GM21526 (cell line): Measurements from ENCODE around the gene MLXIPL.
"Not testable (repeated sequence)": the region's sequence is repeated elsewhere in the genome, so short reads cannot be mapped to it uniquely, and the experiment has no call there.

ENCODE experiments used
- ATAC-seq: cut with Tn5 transposase; IDR thresholded peaks from one replicate; pipeline ENCODE4 v1.9.1; 2021; ENCODE audit warnings: moderate library complexity; ENCODE audit not compliant: unreplicated experiment, low FRiP score

MLXIPL gene

DNA sequence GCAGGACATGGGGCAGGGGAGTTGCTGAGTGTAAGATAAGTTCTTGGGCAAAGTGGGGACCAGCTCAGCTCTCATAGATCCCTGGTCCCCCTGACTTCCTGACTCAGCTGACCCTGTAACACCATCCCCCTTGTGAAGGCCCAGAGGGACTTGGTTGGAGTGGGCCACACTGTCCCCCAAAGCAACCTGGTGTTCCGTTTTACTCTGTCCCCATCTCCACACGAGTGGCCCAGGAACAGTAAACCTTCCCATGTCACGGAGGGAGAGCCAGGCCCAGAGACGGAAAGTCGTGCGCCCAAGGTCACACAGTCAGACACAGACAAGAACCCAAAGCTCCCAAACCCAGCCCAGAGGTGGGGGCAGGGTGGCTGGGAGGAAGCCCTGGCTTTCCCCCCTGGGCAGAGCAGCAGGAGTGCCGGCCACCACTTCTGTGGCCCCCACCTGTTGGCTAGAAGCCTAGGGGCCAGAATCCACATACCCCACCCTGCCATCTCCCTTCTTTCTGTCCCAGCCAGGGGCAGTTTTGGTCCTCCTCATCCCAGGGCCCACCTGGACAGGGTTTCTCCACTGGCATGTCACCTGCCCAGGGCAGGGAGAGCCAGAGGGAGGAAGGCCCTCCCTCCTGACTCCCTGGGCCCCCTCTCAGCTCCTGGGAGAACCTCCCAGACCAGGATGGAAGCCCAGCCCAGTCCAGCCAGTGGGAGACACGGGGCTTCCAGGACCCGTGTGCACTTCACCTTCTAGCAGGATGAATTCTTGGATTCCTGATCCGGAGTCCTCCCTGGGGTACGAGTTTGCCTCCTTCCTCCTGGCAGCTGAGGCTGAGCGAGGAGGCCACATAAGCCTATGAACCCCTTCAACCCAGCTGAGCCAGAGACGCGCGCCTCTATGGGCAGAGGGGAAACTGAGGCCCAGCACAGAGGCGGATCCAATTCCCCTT lies 22.7 kb upstream of the MLXIPL start:
- no peak for ATAC-seq

DNA sequence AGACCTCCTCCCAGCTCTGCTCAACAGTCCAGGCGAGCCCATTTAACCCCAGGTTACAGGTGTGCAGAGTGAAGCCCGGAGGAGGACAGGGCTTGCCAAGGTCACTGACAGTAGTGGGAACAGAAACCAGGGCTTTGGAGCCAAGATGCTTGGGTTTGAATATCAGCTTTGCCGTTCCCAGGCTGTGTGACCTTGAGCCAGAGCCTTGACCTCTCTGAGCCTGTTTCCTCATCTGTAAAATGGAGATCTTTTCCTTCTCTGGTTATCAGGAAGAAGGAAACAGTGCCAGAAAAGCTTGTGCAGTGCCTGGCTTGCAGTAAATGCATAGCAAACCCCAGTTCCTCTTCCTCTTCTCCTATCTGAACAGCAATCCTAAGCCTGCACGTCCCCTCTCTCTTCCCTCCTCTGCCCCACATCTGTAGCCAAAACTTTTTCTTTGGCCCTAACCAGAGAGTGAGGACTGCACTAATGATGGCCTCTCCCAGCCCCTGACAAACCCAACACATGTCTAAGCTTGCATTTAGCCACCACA lies 21.4 kb upstream of the MLXIPL start:
- ATAC-seq, result no peak

DNA sequence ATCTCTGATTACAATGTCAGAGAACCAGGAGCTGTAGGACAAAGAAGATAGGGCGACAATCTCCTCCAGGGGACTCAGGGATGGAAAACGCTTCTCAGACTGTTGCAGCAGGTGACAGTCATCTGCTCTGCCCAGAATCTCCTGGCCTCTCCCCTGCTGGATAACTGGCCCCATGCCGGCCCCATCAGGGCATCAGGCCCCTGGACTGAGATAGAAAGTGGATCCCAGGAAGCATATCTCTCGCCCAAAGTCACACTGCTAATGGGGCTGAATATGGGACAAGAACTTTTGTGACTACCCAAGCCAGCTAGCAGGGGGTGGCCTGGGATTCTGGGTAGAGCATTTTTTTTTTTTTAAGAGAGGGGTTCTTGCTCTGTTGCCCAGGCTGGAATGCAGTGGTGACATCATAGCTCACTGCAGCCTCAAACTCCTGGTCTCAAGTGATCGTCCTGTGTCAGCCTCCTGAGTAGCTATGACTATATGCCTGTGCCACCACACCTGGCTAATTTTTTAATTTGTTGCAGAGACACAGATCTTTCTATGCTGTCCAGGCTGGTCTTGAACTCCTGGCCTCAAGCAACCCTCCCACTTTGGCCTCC lies 20.5 kb upstream of the MLXIPL start:
- ATAC-seq, result no peak

DNA sequence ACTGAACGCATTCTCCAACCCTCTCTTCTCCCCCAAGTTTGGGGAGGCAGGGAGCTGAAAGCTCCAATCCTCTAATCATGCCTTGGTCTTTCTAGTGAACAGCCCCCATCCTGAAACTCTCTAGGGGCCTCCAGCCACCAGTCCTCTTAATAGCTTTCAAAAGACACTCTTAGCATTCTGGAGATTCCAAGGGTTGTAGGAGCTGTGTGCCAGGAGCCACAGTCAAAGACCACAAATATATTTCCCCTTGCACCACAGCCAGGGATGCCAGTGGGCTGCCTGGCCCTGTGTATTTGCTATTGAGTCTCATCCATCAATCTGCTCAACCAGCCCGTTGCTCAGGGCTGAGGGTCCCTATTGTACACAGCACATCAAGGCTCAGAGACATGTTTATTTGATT lies 18.5 kb upstream of the MLXIPL start:
- no peak for ATAC-seq

DNA sequence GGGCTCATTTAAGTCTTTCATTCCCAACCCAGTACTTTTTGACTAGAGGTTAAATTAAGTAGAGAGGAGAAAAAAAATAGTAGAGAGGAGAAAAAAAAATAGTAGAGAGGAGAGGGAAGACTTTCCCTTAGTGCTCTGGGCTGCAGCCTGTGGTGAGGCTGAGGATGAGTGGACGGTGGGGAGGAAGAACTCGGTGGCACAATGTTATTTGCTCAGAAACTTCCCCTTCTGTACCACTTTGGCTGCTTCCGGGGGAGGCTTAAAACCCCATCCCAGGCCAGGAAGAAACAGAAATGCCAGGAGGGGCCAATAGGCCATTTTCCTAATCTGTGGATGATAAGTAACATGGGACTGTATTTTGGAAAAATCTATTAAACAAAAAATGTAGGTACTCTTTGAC lies 14.6 kb upstream of the MLXIPL start:
- ATAC-seq, result no peak

DNA sequence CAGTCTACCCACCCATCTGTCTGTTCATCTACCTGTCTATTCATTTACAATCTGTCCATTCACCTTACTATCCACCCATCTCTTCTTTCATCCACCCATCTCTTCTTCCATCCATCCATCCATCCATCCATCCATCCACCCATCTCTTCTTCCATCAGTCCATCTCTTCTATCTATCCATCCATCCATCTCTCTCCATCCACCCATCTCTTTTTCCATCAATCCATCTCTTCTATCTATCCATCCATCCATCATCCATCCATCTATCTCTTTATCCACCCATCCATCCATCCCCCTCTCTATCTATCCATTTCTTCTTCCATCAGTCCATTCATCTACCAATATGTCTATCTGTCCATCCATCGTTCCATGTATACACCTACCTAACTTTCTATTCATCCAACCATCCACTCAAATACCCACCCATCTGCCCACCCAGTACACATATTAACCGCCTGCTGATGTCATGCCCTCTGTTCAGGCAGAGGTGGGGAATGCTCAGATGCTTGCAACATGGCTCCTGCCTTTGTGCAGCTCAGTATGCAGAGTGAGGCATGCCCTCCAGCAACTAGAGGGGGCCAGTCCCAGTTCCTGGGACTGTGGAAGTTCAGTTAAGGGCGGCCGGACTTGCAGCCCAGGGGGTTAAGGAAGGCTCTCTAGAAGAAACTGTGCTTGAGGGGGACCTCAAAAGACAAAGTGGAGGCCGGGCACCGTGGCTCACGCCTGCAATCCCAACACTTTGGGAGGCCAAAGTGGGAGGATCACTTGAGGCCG lies 11.3 kb upstream of the MLXIPL start:
- no peak for ATAC-seq

DNA sequence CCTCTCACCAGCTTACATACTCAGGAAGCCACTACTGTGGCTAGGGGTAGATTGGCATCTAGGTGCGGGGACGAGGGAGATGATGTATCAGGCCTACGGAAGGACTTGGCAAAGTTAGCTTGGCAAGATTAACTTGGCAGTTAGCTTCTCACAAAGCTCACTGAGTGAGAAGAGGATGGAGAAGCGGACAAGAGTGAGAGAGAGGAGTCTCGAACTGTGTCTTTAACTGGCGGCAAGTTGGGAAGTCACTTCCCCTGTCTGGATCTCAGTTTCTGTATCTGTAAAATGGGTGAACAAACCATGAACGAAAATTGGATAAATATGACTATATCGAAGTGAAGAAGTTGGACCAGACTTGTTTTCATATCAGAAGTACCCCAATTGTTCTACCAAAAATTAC lies 9.5 kb upstream of the MLXIPL start:
- no peak for ATAC-seq

DNA sequence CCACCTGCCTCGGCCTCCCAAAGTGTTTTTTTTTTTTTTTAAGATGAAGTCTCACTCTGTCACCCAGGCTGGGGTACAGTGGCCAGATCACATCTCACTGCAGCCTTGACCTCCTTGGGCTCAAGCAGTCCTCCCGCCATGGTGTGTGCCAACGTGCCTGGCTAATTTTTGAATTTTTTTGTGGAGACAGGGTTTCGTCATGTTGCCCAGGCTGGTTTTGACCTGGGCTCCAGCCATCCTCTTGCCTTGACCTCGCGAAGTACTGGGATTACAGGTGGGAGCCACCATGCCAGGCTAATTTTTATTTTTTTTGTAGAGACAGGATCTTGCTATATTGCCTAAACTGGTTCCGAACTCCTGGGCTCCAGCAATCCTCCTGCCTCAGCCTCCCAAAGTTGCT lies 9.0 kb upstream of the MLXIPL start:
- ATAC-seq, result no peak

DNA sequence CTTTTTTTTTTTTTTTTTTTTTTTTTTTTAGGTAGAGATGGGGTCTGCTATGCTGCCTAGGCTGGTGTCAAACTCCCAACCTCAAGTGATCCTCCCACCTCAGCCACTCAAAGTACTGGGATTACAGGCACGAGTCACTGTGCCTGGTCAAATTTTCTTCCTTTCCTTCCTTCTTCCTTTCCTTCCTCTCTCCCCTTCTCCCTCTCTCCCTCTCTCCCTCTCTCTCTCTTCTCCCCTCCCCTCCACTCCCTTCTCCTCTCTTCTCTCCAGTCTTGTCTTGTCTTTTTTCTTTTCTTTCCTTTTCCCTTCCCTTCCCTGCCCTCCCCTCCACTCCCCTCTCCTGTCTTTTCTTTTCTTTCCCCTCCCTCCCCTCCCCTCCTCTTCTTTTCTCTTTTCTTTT lies 7.2 kb upstream of the MLXIPL start:
- ATAC-seq, result no peak

DNA sequence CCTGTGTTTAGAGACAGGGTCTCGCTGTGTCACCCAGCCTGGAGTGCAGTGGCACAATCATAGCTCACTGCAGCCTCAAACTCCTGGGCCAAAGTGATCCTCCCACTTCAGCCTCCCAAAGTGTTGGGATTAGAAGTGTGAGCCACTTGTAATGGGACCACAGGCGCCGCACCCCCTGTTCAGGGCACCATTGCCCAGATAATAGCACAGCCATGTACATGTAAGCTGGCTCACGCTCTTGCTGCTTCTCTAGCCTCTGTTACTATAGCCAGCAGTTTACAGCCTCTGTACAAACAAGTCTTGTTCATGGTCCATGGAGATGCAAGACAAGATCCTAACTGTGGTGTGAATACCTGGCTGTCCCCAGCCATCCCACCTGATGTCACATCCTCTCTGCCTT lies 4.2 kb upstream of the MLXIPL start:
- ATAC-seq, result no peak

DNA sequence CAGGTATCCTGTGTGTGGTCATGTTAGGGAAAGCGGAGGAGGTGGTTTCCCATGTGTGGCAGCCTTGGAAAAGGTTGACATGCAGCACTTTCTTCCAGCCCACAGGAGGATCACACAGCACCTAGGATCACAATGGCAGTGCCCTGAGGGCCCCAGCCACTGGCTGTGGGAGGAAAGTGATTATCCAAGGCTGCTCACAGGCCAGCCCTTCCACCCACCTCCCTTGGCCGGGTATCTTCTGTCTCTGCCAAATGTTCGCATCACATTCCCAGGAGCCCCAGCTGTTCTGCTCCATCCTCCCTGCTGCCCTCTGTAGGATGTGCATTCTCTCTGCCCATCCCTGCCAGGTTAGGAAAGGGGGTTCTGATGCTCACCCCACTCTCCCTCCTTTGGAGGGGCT lies 2.5 kb upstream of the MLXIPL start:
- no peak for ATAC-seq

DNA sequence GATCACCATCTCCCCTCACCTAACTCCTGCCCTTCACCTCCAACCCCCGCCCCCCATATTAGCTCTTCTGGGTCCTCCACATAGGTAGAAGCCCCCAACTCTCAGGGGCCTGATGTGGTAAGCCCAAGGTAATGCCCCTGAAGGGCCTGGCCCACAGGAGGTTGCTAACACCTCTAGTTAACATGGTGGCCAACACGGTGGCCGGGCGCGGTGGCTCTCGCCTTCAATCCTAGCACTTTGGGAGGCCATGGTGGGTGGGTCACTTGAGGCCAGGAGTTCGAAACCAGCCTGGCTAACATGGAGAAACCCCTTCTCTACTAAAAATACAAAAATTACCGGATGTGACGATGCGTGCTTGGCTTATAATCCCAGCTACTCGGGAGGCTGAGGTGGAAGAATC lies 954 bp upstream of the MLXIPL start:
- ATAC-seq, result no peak

DNA sequence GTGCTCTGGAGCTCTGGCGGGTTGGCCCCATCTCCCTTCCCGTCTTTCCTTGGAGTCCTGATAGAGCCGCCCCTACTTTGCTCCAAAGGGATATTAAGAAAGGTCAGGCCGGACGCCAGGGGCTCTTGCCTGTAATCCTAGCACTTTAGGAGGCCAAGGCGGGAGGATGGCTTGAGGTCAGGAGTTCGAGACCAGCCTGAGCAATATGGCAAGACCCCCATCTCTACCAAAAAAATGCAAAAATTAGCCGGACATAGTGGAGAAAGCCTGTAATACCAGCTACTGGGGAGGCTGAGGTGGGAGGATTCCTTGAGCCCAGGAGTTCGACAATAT lies 313 bp upstream of the MLXIPL start:
- ATAC-seq, result no peak

DNA sequence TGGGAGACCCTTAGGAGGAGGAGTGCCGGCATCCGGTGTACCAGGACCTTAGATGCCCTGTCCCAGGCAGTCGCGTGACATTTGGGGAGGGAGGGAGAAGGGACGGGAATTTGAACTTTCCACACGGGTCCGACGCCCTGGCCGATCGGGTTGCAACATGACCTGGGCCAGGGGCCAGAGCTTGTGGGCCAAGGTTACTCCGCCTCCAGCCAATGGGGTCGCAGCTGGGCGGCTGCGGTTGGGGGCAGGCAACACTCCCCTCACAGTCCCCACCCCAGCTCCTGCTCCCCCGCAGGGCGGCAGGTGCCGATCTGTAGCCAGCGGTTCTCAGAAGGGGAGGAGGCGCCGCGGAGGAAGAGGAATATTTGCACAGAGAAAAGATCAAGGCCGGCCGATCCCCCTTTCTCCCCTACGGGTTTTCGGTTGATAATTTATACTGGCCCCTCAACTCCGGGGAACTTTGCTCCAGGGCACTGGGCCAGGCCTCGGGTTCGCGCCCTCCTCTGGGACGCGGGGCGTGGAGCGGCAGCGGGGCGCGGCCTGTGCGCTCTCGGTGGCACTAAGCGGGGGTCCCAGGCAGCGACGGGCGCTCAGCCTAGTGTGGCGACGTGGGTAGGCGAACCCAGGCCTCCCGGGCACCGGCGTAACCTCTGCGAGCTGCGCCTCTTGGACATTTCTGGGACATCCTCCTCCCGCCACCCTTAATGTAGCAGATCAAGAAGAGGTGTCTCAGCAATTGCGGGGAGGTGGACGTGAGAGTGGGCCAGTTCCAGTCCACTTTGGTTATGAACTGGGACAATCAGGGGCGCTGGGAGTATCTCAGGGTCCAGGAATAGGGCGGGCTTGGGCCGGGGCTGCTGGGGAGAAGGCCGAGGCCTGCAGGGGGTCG lies 1.2 kb downstream of the MLXIPL start:
- no peak for ATAC-seq

DNA sequence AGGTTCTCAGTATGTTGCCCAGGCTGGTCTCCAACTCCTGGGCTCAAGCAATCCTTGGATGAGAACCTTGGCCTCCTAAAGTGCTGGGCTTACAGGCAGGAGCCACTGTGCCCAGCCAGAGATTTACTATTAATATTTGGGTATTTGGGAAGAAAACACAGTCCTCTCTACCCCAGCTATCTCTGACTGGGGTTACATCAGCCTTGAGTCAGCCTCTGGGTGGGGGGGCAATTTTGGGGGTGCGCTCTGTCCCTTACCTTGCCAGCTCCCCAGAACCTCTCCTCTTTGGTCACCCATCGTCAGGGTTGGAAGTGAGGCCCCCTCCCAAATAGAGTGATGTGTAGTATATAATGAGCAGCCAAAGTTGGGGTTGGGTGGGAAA lies 1.8 kb downstream of the MLXIPL start:
- no peak for ATAC-seq

DNA sequence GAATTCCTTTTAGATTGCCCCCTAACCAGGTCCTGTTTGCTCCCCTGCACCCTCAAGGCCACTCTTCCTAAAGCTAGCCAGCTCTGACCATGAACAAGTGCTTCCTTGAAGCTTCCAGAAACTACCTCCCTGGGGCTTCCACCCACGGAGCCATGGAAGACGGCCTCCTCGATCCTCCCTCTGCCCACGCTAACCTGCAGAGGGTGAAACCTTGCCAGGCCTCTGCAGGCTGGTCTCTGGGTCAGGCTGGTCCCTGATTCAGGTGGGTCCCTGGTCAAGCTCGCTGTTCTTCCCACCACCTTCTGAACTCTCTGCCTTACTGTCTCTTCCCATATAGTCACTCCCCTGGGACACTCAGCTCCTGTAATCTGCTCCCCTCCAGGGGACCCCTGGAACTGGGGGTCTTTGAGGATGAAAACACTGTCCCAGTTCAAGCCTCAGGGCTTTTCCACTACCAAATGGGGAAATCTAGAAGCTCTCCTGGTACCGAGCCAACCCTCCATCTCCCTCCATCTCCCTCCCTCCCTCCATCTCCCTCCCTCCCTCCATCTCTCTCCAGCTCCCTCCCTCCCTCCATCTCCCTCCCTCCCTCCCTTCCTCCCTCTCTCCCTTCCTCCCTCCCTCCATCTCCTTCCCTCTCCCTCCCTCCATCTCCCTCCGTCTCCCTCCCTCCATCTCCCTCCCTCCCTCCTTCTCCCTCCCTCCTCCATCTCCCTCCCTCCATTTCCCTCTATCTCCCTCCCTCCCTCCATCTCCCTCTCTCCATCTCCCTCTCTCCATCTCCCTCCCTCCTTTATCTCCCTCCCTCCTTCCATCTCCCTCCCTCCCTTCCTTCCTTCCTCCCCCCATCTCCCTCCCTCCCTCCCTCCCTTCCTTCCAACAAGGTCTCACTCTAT lies 2.9 kb downstream of the MLXIPL start:
- ATAC-seq, result no peak

DNA sequence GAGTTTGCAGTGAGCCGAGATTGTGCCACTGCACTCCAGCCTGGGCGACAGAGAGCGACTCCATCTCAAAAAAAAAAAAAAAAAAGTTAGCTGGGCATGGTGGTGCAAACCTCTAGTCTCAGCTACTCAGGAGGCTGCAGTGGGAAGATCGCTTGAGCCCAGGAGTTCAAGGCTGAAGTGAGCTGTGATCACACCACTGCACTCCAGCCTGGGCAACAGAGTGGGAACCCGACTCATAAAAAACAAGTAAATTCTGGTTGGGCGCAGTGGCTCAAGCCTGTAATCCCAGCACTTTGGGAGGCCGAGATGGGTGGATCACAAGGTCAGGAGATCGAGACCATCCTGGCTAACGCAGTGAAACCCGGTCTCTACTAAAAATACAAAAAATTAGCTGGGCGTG lies 4.9 kb downstream of the MLXIPL start:
- ATAC-seq, result not testable (repeated sequence)

DNA sequence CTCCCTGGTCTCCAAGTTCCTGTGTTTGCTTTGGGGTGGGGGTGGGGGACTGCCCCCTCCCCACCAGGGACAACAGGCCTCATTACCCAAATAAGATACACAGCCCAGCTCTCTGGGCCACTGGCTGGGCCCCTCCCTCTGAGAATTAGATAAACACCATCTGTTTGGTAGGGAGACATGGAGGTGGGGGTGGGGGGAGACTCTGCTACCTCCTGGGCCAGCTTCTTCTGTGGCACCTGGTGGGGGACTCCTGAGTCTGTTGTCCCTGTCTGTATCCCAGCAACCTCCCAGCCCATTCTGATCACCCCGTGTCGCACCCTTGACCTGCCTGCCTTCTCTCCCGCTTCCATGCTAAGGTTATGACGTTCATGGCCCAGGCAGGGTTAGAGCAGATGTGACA lies 5.8 kb downstream of the MLXIPL start:
- ATAC-seq, result no peak

DNA sequence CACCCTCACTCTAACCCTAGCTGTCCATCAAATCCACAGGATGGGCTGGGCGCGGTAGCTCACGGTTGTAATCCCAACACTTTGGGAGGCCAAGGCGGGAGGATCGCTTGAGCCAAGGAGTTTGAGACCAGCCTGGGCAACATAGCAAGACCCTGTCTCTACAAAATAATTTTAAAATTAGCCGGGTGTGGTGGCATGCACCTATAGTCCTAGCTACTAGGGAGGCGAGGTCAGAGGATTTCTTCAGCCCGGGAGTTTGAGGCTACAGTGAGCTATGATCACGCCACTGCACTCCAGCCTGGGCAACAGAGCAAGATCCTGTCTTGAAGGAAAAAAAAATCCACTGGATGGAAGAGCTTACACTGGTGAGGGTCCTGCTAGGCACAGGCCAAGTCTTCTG lies 6.8 kb downstream of the MLXIPL start:
- ATAC-seq, result not testable (repeated sequence)
